ENCODE measurements around the gene WRAP53.

WRAP53 gene

GRCh38 chr17:7656958-7657609 is 31.2 kb upstream of the WRAP53 start:
- H3K36me3 ChIP-seq (ENCODE audit: insufficient read depth, low read length), result peaks cover 10% of the 10 kb centered on the region
- H3K4me1 ChIP-seq (ENCODE audit: insufficient read depth, low read length), result peaks cover 14% of the 10 kb centered on the region
- H2AFZ ChIP-seq (ENCODE audit: low read depth, low read length), result no peak overlapping the region
- H3K4me3 ChIP-seq (ENCODE audit: low read length), result no peak overlapping the region
- no peaks in the 10 kb centered on the region for H3K9me3 ChIP-seq (ENCODE audit: low read length)
- no peaks in the 10 kb centered on the region for H3K27me3 ChIP-seq (ENCODE audit: insufficient read depth, low read length)

GRCh38 chr17:7667656-7668406 is 20.4 kb upstream of the WRAP53 start:
- H2AFZ ChIP-seq (ENCODE audit: low read depth, low read length), result no peak overlapping the region
- H3K4me1 ChIP-seq (ENCODE audit: insufficient read depth, low read length), result no peaks in the 10 kb centered on the region
- H3K4me3 ChIP-seq (ENCODE audit: low read length), result no peak overlapping the region
- no peaks in the 10 kb centered on the region for H3K9me3 ChIP-seq (ENCODE audit: low read length)
- no peaks in the 10 kb centered on the region for H3K27me3 ChIP-seq (ENCODE audit: insufficient read depth, low read length)
- peaks cover 63% of the 10 kb centered on the region for H3K36me3 ChIP-seq (ENCODE audit: insufficient read depth, low read length)

GRCh38 chr17:7668482-7668881 is 19.8 kb upstream of the WRAP53 start:
- Histone ChIP-seq H3K27me3 (ENCODE audit: insufficient read depth, low read length) (no peaks in the 10 kb centered on the region), H3K4me1 (ENCODE audit: insufficient read depth, low read length) (no peaks in the 10 kb centered on the region), H3K36me3 (ENCODE audit: insufficient read depth, low read length) (peaks cover 69% of the 10 kb centered on the region), H3K4me3 (ENCODE audit: low read length) (no peak overlapping the region), H3K9me3 (ENCODE audit: low read length) (peaks cover 3% of the 10 kb centered on the region), H2AFZ (ENCODE audit: low read depth, low read length) (no peak overlapping the region)

GRCh38 chr17:7673239-7673638 is 15.0 kb upstream of the WRAP53 start:
- Histone ChIP-seq H3K27me3 (ENCODE audit: insufficient read depth, low read length) (no peaks in the 10 kb centered on the region), H3K36me3 (ENCODE audit: insufficient read depth, low read length) (peaks cover 80% of the 10 kb centered on the region), H3K4me1 (ENCODE audit: insufficient read depth, low read length) (no peaks in the 10 kb centered on the region), H2AFZ (ENCODE audit: low read depth, low read length) (no peak overlapping the region), H3K4me3 (ENCODE audit: low read length) (no peak overlapping the region), H3K9me3 (ENCODE audit: low read length) (peaks cover 17% of the 10 kb centered on the region)

GRCh38 chr17:7674934-7675333 is 13.3 kb upstream of the WRAP53 start:
- peaks cover 67% of the 10 kb centered on the region for H3K36me3 ChIP-seq (ENCODE audit: insufficient read depth, low read length)
- H2AFZ ChIP-seq (ENCODE audit: low read depth, low read length), result no peak overlapping the region
- H3K4me3 ChIP-seq (ENCODE audit: low read length), result no peak overlapping the region
- H3K27me3 ChIP-seq (ENCODE audit: insufficient read depth, low read length), result no peaks in the 10 kb centered on the region
- H3K9me3 ChIP-seq (ENCODE audit: low read length), result peaks cover 17% of the 10 kb centered on the region
- H3K4me1 ChIP-seq (ENCODE audit: insufficient read depth, low read length), result no peaks in the 10 kb centered on the region

- H2AFZ ChIP-seq (ENCODE audit: low read depth, low read length), result no peak overlapping the region
- H3K4me1 ChIP-seq (ENCODE audit: insufficient read depth, low read length), result no peaks in the 10 kb centered on the region
- H3K36me3 ChIP-seq (ENCODE audit: insufficient read depth, low read length), result peaks cover 54% of the 10 kb centered on the region
- H3K27me3 ChIP-seq (ENCODE audit: insufficient read depth, low read length), result no peaks in the 10 kb centered on the region
- no peak overlapping the region for H3K4me3 ChIP-seq (ENCODE audit: low read length)
- peaks cover 17% of the 10 kb centered on the region for H3K9me3 ChIP-seq (ENCODE audit: low read length)
Observed at GRCh38 chr17:7676533-7676932, 11.7 kb upstream of the WRAP53 start.

- Histone ChIP-seq H3K36me3 (ENCODE audit: insufficient read depth, low read length) (peaks cover 48% of the 10 kb centered on the region), H3K9me3 (ENCODE audit: low read length) (peaks cover 17% of the 10 kb centered on the region), H3K4me3 (ENCODE audit: low read length) (no peak overlapping the region)
Observed at GRCh38 chr17:7677388-7678067, 10.7 kb upstream of the WRAP53 start.

GRCh38 chr17:7684851-7685532 is 3.3 kb upstream of the WRAP53 start:
- H3K4me3 ChIP-seq (ENCODE audit: low read length), result peak overlapping the region; percentile 83
- H3K4me1 ChIP-seq (ENCODE audit: insufficient read depth, low read length), result peaks cover 29% of the 10 kb centered on the region
- no peaks in the 10 kb centered on the region for H3K27me3 ChIP-seq (ENCODE audit: insufficient read depth, low read length)
- no peak overlapping the region for H2AFZ ChIP-seq (ENCODE audit: low read depth, low read length)
- peaks cover under 1% of the 10 kb centered on the region for H3K36me3 ChIP-seq (ENCODE audit: insufficient read depth, low read length)
- no peaks in the 10 kb centered on the region for H3K9me3 ChIP-seq (ENCODE audit: low read length)

More at GRCh38 chr17:7677388-7678067, 10.7 kb upstream of the WRAP53 start:
- Histone ChIP-seq H3K4me1 (ENCODE audit: insufficient read depth, low read length) (no peaks in the 10 kb centered on the region), H2AFZ (ENCODE audit: low read depth, low read length) (no peak overlapping the region), H3K27me3 (ENCODE audit: insufficient read depth, low read length) (no peaks in the 10 kb centered on the region)

- Histone ChIP-seq H3K36me3 (ENCODE audit: insufficient read depth, low read length) (peaks cover 4% of the 10 kb centered on the region), H3K4me1 (ENCODE audit: insufficient read depth, low read length) (peaks cover 33% of the 10 kb centered on the region), H3K9me3 (ENCODE audit: low read length) (no peaks in the 10 kb centered on the region)
Observed at GRCh38 chr17:7685533-7686221, 2.6 kb upstream of the WRAP53 start.

GRCh38 chr17:7686222-7687071 is 1.8 kb upstream of the WRAP53 start:
- peaks cover 33% of the 10 kb centered on the region for H3K4me1 ChIP-seq (ENCODE audit: insufficient read depth, low read length)
- H3K27me3 ChIP-seq (ENCODE audit: insufficient read depth, low read length), result no peaks in the 10 kb centered on the region
- H3K4me3 ChIP-seq (ENCODE audit: low read length), result peak overlapping the region; percentile 83
- no peaks in the 10 kb centered on the region for H3K9me3 ChIP-seq (ENCODE audit: low read length)
- no peak overlapping the region for H2AFZ ChIP-seq (ENCODE audit: low read depth, low read length)
- peaks cover 4% of the 10 kb centered on the region for H3K36me3 ChIP-seq (ENCODE audit: insufficient read depth, low read length)

More at GRCh38 chr17:7685533-7686221, 2.6 kb upstream of the WRAP53 start:
- peak overlapping the region; percentile 83 for H3K4me3 ChIP-seq (ENCODE audit: low read length)
- H2AFZ ChIP-seq (ENCODE audit: low read depth, low read length), result no peak overlapping the region
- no peaks in the 10 kb centered on the region for H3K27me3 ChIP-seq (ENCODE audit: insufficient read depth, low read length)

- Histone ChIP-seq H3K27me3 (ENCODE audit: insufficient read depth, low read length) (no peaks in the 10 kb centered on the region), H3K4me3 (ENCODE audit: low read length) (peak within 1 kb of the TSS; percentile 83), H3K9me3 (ENCODE audit: low read length) (no peaks in the 10 kb centered on the region), H3K4me1 (ENCODE audit: insufficient read depth, low read length) (peaks cover 33% of the 10 kb centered on the region), H3K36me3 (ENCODE audit: insufficient read depth, low read length) (peaks cover 4% of the 10 kb centered on the region), H2AFZ (ENCODE audit: low read depth, low read length) (peak within 1 kb of the TSS; percentile 24)
Observed at GRCh38 chr17:7687072-7687907, 987 bp upstream of the WRAP53 start, which contains the start of gene TP53. Gene TP53 (minus strand): TSS chr17:7687490. CDS start chr17:7676594, 10,896 bp downstream.
